Breast epithelium (tissue), 3 donors: ENCODE measurements around the gene HOXC5.

Experiments
- CTCF ChIP-seq, 3 donors: fragments of 450-650 bp; IDR thresholded peaks; one replicate each; pipeline ENCODE4 v1.5.1; 2016 to 2017; ENCODE audit warnings: antibody characterized with exemption in 3 of 3, mild to moderate bottlenecking in 3 of 3, moderate library complexity in 3 of 3
- POLR2A ChIP-seq: fragments of 450-650 bp; IDR thresholded peaks from one replicate; pipeline ENCODE4 v1.6.1; 2016; ENCODE audit warnings: antibody characterized with exemption, mild to moderate bottlenecking, moderate library complexity
- POLR2AphosphoS5 ChIP-seq, 3 donors: sonication (generic); formaldehyde crosslinking; IDR thresholded peaks; one replicate each; pipeline ENCODE4 v1.6.1; 2017; ENCODE audit warnings: antibody characterized with exemption in 3 of 3

- TF ChIP-seq POLR2A (no peak), CTCF (IDR thresholded peaks at IDR 0.05) (no peak), POLR2AphosphoS5 (IDR thresholded peaks at IDR 0.05) (no peak)
Measured at GRCh38 chr12:54039417-54040147, 6.7 kb downstream of the HOXC5 start.
